ENCODE data around the gene GHRHR. TPM values are rescaled to one million over a fixed set of nuclear protein-coding genes. Genes with fewer than 3 reads are reported as not detected.

The GHRHR gene
- total and polyA plus RNA-seq, 10 of the 15 experiments (the other 5 are each of a cell fraction or from before 2014, with no cell fraction given), result not detected

GRCh38 chr7:30983042-30983913, 19.5 kb downstream of the GHRHR start (continued):
- TF ChIP-seq SP1 (IDR thresholded peaks at IDR 0.05; ENCODE audit: low read depth, low read length) (no peak), RAD21 (IDR thresholded peaks at IDR 0.05; ENCODE audit: insufficient read depth, low read depth, low read length) (peak; percentile 74)

GRCh38 chr7:30983914-30984247, 20.1 kb downstream of the GHRHR start:
- POLR2A ChIA-PET, result interaction anchor here (1.0 kb wide), 1 partner anchor 139 kb away, joined by 3 read pairs; no protein-coding TSS in a partner anchor

More at GRCh38 chr7:30983914-30984247, 20.1 kb downstream of the GHRHR start:
- Histone ChIP-seq H3K27ac (ENCODE audit: control insufficient read depth, insufficient read depth) (no peak overlapping the region), H4K20me1 (ENCODE audit: control insufficient read depth, insufficient read depth) (no peaks in the 10 kb centered on the region), H3K9me3 (replicated peaks; ENCODE audit: control insufficient read depth, insufficient read depth, low read length) (no peaks in the 10 kb centered on the region), H3K4me3 (no peak overlapping the region), H3K27me3 (replicated peaks in 1 of 2; ENCODE audit: control insufficient read depth in 2 of 2, insufficient read depth in 2 of 2, low read length in 1 of 2) (peaks cover 0 to 1% of the 10 kb centered on the region in 2 experiments; a peak in 3 of 4 replicates), H3K4me2 (ENCODE audit: control insufficient read depth, insufficient read depth) (no peak overlapping the region), H3K9ac (ENCODE audit: control insufficient read depth, insufficient read depth, low read length) (no peak overlapping the region), H2AFZ (ENCODE audit: control insufficient read depth, low read depth, low read length) (no peak overlapping the region), H3K79me2 (ENCODE audit: control insufficient read depth, insufficient read depth, low read length) (no peaks in the 10 kb centered on the region), H3K4me1 (ENCODE audit: control insufficient read depth, insufficient read depth, low read length) (no peaks in the 10 kb centered on the region), H3K36me3 (ENCODE audit: control insufficient read depth in 2 of 2, insufficient read depth in 2 of 2, low read length in 1 of 2) (no peaks in the 10 kb centered on the region)
- intact Hi-C loops (cut with micrococcal nuclease; ENCODE audit: unreplicated experiment) (loop anchor here (1.0 to 2.0 kb wide), 2 partner anchors 138 to 183 kb away; no protein-coding TSS in a partner anchor), in situ Hi-C loops (cut with MboI) (loop anchor here (5.0 to 10.0 kb wide), 2 partner anchors 138 to 751 kb away; no protein-coding TSS in a partner anchor)
- ChIA-PET RAD21 (ENCODE audit: unreplicated experiment) (interaction anchor here (0.7 to 7.1 kb wide), 11 partner anchors 10 to 185 kb away, joined by 3 to 176 read pairs (median 3); no protein-coding TSS in a partner anchor), CTCF (interaction anchor here (0.8 to 10.1 kb wide), 41 partner anchors 10 to 543 kb away, joined by 3 to 398 read pairs (median 4); no protein-coding TSS in a partner anchor), SMC1A (ENCODE audit: uncharacterized antibody, unreplicated experiment) (interaction anchor here (0.7 to 7.1 kb wide), 15 partner anchors 13 to 192 kb away, joined by 3 to 146 read pairs (median 3); no protein-coding TSS in a partner anchor)
- 32% methylated on average over 9 of the region's 12 CpGs for WGBS (ENCODE audit: insufficient coverage, insufficient replicate concordance, low lambda C conversion rate, missing lambda C conversion rate)
- TF ChIP-seq KLF5 (IDR thresholded peaks at IDR 0.05; ENCODE audit: partially characterized antibody) (no peak), CREM (IDR thresholded peaks at IDR 0.05; ENCODE audit: low read depth) (no peak), HDGF (IDR thresholded peaks at IDR 0.05) (no peak), ZNF384 (IDR thresholded peaks at IDR 0.05; ENCODE audit: borderline replicate concordance, low read depth, low read length) (no peak), EGR1 (IDR thresholded peaks at IDR 0.05; ENCODE audit: borderline replicate concordance in 1 of 2, low read depth in 2 of 2, low read length in 2 of 2) (no peak)
- TF ChIP-seq, protein P1, sequence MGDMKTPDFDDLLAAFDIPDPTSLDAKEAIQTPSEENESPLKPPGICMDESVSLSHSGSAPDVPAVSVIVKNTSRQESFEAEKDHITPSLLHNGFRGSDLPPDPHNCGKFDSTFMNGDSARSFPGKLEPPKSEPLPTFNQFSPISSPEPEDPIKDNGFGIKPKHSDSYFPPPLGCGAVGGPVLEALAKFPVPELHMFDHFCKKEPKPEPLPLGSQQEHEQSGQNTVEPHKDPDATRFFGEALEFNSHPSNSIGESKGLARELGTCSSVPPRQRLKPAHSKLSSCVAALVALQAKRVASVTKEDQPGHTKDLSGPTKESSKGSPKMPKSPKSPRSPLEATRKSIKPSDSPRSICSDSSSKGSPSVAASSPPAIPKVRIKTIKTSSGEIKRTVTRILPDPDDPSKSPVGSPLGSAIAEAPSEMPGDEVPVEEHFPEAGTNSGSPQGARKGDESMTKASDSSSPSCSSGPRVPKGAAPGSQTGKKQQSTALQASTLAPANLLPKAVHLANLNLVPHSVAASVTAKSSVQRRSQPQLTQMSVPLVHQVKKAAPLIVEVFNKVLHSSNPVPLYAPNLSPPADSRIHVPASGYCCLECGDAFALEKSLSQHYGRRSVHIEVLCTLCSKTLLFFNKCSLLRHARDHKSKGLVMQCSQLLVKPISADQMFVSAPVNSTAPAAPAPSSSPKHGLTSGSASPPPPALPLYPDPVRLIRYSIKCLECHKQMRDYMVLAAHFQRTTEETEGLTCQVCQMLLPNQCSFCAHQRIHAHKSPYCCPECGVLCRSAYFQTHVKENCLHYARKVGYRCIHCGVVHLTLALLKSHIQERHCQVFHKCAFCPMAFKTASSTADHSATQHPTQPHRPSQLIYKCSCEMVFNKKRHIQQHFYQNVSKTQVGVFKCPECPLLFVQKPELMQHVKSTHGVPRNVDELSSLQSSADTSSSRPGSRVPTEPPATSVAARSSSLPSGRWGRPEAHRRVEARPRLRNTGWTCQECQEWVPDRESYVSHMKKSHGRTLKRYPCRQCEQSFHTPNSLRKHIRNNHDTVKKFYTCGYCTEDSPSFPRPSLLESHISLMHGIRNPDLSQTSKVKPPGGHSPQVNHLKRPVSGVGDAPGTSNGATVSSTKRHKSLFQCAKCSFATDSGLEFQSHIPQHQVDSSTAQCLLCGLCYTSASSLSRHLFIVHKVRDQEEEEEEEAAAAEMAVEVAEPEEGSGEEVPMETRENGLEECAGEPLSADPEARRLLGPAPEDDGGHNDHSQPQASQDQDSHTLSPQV (IDR thresholded peaks at IDR 0.05), result no peak
- no peak for ATAC-seq
- DNase-seq (ENCODE audit: low read depth, low spot score), result no peak
- no peak for FAIRE-seq
- no TSS peak for BruUV-seq (replicated peaks)

Data from GM12878 (cell line).